DMS79 (cell line): ENCODE results near the gene RDM1.
"Not testable (repeated sequence)": the region's sequence is repeated elsewhere in the genome, so short reads cannot be mapped to it uniquely, and the experiment has no call there.

Experiments
- DNase-seq: peaks from one replicate; lab custom pipeline; 2025; lab: John Stamatoyannopoulos, UW

RDM1 gene, protein sequence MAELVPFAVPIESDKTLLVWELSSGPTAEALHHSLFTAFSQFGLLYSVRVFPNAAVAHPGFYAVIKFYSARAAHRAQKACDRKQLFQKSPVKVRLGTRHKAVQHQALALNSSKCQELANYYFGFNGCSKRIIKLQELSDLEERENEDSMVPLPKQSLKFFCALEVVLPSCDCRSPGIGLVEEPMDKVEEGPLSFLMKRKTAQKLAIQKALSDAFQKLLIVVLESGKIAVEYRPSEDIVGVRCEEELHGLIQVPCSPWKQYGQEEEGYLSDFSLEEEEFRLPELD

DNA sequence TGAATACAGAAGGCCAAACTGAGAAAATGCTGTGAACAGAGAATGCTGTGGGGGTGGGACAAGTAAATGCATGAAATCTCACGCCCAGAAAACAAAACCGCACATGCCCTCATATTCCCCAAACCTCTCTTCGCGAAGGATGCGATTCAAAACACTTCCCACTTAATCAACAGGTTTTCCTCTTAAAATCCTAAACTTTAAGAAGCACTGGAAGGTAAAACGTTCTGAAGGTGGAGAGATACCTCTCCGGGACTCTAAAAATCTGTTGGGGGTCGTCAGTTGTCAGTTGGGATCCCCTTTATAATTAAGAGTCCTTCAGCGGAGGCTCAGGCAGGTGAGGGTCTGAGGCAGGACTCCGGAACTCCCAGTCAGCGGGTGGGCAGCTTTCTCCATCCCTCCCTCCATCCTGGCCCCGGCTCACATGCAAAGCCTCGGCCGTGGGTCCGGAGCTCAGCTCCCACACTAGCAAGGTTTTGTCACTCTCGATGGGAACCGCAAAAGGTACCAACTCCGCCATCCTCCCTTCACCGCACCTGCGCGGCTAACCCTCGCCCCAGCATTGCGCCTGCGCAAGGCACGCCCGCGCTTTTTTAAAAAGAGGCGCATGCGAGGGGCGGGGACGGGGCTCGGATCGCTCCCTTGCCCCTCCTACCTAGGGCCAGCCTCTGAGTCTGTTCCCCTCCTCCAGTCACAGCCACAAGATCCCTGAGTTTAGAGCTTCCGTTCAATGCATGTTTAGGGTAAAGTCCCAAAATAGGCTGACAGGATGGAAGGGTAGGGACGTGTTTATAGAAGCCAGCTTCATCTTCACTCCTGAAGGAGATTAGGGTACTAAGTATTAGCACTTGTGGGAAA is at the start of gene RDM1:
TSS of gene RDM1 (minus strand) at position 563 of the 855 bp plus-strand sequence. CDS start at position 517, 46 bp downstream.
- peak; percentile 66 for DNase-seq

DNA sequence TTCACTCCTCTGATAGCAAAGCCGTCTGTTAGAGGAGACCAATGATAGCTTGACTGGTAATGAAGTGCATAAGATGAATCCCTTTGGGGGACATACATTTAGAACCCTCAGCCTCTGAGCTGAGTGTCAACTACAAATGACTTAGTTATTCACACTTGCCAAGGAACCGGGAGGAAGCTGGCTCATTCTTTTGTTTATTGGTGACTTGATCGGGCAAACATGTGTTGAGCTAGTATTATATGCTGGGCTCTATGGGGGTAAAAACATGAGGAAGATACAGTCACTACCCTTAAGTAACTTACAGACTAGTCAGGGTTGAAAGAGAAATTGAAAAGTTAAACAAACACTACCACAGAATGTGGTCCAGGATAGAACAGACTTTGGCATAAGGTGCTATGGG is 47.8 kb upstream of the RDM1 start:
- no peak for DNase-seq

DNA sequence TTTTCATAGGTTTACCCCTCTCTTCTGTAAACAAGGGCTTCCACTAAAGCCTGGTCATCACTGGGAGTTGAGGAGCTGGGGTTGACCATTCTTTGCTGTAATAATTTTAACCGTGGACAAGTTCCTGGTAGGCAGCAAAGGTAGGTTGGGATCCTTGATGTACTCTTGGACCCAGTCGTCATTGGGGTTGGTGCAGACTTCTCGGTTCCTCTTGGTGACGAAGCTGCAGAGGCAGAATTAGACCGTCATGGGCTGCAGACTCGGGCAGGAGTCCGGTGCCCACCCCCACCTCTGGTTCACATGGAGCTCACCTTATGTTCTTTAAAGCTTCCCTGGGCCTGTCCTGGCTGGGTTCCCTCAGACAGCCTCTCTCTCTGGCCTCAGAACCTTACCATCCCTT is 46.9 kb upstream of the RDM1 start:
- DNase-seq: no peak

DNA sequence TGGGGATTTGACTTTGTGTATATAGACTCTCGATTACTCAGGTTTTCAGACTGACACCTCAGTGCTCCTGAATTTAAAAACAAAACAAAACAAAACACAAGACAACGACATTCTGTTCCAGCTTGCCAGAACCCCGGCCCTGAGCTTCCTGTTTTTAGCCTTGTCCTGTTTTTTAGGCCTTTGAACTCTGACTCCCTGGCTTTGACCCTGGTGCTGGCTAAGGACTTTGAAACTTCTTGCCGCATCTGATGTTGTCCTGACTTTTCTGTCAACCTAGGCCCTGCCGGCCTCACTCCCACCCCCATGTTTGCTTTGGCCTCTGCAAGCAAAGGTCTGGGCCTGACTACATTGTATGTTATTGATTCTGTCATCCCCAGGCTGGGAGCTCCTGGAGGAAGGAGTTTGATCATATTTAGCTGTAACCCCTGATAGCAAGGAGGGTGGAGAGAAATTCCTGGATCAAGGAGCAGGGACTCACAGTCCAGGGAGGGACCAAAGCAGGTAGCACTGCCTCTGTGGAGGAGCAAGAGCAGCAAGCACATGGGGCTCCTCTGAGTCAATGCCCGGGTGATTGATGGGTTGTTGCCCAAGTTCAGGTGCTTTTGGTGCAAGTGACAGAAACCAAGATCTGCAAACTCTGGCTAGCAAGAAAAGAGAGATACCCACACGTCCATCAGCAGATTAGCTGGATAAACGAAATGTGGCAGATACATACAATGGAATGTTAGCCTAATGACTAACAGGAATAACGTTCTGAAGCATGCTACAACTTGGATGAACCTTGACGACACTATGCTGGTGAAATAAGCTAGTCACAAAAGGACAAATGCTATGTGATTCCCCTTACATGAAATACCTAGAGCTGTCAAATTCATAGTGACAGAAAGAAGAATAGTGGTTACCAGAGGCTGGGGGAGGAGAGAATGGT is 43.0 kb upstream of the RDM1 start:
- no peak for DNase-seq

DNA sequence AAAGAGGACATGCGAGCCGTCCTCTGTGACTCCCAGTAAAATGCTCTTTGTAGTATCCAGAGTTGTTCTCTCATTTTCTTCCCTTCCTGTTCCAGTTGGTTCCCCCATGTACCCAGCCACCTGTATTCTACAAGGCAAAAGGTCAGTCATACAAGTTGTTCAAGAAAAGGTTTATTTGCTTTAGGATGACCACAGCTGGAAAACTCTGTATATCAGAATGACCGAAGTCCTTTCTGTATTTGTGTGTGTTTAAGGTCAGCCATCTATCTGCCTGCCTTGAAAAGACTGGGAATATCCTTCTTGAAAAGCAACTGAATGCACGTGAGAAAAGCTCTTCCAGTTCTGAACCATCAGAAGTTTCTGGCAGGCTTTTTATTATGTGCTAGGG is 42.4 kb upstream of the RDM1 start:
- DNase-seq: no peak

DNA sequence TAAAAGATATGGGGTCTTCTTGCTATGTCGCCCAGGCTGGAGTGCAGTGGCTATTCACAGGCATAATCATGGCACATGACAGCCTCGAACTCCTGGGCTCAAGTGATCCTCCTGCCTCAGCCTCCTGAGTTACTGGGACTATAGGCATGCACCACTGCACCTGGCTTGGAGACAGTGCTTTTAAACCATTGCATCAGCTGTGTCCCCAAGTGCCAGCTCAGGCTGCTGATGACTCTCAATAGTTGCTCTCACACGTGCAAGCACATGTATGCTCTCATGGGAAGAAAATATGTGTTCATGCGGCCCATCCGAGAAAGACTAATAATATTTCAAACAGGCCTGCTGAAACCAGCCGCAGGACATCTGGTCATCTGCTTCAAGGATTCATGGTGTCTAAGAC is 42.0 kb upstream of the RDM1 start:
- DNase-seq: no peak

DNA sequence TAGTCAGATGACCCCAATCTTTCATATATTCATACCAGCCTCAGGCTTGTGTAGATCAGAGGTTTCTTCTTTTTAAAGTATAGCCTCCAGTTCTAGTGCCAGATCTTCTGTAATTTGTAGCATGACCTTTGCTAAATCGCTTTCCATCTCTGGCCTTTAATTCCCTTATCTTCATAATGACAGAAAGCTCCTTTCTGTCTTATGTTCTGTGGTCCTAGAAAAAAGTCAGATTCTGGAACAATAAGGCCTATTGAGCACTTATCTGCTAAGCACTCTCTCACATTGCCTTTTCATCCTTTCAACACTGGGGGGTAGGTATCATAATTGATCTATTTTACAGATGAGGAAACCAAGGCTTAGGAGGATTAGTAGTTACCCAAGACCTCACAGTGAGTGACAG is 41.5 kb upstream of the RDM1 start:
- DNase-seq: no peak

DNA sequence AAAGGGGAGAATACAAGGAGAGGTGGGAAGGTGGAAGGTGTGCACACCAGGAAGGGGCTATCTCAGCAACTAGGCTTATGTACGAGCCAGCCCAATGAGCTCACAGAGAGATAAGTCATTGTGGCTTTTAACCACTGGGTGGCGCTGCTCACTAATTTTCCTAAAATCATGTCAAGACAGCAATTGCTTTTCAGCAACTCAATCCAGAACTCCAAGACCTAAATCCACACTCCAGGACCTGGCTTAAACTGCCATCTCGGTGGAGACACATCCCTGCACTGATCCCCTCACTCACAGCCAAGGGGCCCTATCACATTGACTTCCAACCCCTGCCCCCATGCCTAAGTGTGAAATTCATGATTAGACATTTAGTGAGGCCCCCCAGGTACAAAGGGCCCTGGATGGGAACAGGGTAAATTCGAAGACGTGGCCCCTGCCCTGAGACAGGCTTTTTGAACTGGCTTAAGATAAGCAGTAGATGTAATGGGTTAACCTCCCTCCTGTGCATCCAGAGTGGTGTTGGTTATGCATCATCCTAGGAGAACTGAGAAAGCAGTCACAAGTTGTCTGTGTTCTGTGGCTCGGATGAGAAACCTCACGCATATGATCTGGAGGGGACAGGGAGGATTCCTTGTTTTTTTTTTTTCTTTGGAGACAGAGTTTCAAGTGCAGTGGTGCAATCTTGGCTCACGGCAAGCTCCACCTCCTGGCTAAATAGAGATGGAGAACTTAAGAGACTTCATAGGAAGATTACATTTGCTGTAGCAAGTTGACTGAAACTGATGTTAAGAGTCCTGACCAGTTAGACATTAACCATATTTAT is 39.2 kb upstream of the RDM1 start:
- peak; percentile 27 for DNase-seq

DNA sequence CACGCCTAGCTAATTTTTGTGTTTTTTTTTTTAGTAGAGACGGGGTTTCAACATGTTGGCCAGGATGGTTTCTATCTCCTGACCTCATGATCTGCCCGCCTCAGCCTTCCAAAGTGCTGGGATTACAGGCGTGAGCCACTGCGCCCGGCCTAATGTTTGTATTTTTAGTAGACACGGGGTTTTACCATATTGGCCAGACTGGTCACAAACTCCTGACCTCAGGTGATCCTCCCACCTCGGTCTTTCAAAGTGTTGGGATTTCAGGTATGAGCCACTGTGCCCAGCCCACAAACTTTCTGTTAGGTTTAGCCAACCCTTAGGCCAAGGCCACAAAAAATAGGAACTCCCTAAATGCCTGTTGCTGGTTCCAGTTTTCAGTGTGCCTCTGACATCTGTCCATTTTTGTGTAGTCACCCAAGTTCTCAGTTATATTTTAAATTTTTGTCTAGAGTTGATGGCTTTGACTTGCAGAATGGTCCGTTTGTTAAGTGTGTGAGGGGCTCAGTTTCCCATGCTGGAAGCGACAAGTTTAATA is 38.0 kb upstream of the RDM1 start:
- no peak for DNase-seq

DNA sequence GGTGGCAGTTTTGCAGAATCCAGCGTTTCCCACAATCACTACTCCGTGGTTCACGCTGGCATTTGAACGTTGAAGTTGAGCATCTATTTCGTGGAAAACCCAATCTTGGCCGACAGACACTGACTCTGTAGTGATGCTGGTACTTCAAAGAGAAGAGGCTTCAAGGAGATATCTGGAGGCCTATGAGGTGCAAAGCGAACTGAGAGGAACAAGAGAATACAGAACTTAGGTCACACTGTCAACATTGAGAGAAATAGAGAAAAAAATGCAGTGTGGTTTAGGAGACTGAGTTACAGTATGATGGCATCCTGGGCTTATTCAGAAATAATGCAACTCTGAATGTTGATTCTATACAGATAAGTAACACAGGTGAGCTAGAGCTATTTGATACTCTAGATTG is 34.7 kb upstream of the RDM1 start:
- no peak for DNase-seq

DNA sequence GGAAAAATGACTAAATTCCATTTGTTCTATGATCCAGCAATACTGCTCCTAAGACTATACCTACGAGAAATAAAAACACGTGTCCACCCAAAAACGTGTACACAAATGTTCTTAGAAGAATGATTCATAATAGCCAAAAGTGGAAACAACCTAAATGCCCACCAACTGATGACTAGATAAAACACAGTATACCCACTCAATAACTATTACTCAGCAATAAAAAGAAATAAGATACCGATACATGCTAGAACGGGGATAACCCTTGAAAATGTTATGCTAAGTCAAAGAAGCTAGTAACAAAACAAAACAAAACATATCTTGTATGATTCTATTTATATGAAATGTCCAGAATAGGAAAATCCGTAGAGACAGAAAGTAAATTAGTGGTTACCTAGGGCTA is 33.1 kb upstream of the RDM1 start:
- no peak for DNase-seq

DNA sequence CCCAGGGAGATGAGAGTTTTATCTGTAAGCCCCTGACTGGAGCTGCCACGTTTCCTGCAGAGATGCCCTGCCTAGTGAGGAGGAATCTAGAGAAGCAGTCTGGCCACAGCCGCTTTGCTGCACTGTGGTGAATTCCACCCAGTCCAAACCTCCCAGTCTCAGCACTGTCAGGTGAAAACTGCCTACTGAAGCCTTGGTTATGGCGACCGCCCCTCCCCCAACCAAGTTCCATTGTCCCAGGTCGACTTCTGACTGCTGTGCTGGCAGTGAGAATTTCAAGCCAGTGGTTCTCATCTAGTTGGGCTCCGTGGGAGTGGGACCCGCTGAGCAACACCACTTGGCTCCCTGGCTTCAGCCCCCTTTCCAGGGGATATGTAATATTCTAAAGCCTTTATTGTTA is 23.1 kb upstream of the RDM1 start:
- DNase-seq: no peak

DNA sequence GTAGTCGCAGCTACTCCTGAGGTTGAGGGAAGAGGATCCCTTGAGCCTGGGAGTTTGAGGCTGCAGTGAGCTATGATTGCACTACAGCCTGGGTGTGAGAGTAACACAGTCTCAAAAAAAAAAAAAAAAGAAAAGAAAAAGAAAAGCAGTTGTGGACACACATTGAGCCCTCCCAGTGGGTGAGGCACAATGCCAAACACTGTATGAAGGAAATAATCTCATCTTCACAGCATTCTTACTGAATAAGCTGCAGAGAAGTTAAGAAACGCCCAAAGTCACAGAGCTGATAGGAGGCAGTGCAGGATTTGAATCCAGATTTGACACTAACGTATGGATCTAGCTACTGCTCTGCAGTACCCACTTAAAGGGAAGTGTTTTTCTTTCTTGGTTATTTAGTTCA is 18.8 kb upstream of the RDM1 start:
- no peak for DNase-seq

DNA sequence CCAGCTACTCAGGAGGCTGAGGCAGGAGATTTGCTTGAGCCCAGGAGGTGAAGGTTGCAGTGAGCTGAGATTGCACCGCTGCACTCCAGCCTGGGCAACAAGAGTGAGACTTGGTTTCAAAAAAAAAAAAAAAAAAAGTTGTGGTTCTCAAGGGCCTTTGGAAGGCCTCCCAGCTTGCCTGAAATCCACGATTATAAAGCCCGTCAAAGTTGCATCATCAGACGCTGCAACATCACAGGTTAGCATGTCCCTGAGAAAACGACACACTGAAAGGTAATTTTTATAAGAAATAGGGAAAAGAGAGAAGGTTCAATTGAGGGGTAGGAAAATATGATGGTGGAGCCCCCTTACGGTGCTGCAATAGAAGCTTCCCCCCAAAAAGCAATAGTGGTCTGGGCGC is 17.5 kb upstream of the RDM1 start:
- DNase-seq: no peak

DNA sequence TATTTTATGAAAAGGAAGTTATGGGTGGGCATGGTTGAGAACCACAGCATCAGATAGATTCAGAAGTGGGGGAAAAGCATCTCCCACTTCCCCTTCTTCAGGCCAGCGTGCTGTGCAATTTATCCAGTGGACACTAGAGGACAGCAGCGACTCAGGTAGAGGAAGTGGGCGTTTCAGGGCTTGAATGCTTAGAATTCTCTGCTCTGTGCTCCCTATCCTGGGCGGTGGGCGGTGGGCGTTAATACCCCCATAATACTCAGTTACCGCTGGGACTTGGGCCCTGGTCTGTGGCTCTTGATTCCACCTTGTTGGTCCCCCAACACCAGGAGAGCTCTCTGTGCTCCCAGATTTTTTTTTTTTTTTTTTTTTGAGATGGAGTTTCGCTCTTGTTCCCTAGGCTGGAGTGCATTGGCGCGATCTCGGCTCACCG is 16.6 kb upstream of the RDM1 start:
- DNase-seq: peak; percentile 56

DNA sequence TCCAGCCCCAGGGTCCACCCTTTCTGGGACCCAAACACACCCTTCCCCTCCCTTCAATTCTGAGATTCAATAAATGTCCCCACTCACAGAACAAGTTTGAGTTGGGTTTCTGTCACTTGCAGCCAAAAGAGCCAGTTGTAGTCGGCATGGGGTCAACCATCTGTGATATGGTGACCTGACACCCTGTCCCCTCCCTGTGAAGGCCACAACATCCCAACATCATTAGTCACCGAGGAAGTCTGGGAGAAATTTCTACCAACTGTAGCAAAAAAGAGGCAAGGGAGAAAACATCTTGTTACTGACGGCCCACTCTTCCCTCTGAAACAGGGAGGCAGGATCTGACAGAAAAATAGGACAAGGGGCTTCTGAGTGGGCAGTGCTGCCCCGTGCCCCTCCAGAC is 13.6 kb upstream of the RDM1 start:
- no peak for DNase-seq

DNA sequence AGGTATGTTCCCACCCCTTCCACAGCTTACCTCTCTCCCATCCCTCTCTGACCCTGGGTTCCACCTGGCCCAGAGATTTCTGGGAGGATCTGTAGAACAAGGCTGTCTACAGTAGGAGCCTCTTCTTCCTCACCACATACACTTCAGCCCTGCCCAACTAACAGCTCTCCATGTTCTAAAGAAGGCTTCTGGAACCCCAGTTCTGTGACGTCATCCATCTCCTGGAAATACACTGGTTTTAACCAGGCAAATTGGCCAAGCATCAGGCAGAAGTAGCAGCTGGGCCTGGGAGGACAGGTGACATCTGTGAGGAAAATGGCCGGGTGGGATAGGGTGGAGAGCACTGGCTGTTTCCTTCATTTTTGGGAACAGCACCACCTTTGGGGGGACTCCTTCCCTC is 13.0 kb upstream of the RDM1 start, which contains the start of gene LYZL6:
TSS of gene LYZL6 (minus strand) at position 177 of the 400 bp plus-strand sequence. CDS start 4,357 bp downstream, outside the sequence.
- DNase-seq: no peak

DNA sequence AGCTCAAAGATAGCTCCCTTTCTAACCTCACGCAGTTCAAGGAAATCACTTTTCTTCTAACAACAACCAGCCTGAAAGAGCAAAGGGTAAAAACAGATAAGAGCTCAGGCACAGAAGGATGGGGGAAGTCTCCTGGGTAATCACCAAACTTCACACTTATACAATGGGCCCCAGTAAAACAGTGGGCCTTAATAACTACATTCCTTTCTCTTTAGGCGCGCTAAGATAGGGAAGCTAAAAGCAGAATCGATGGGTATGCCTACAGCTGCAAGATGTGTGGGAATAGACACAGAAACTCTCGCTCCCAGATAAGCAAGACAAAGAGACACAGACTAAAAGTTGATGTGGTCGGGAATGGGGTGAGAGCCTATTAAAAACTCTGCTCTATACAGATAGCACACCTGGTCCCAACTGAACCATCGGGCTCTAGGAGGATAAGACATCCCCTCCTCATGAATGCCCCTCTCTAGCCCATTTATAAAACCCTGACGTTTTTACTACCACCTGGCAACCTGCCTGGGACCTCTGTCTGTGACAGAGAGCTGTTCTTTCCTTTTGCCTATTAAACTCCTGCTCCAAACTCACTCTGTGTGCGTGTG is 12.1 kb upstream of the RDM1 start:
- DNase-seq: no peak

DNA sequence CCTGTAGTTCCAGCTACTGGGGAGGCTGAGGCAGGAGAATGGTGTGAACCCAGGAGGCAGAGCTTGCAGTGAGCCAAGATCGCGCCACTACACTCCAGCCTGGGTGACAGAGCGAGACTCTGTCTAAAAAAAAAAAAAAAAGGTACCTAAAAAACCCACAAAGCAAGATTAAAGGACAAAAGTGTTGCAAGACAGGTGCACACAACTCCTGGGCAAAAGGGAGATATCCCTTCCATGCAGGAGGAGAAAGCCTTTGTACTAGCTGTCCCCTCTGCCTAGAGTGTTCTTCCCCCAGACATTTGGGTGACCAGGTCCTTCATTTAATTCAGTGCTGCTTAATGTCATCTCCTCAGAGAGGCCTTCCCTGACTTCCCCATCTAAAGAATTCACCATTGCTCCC is 7.9 kb upstream of the RDM1 start:
- DNase-seq: not testable (repeated sequence)

DNA sequence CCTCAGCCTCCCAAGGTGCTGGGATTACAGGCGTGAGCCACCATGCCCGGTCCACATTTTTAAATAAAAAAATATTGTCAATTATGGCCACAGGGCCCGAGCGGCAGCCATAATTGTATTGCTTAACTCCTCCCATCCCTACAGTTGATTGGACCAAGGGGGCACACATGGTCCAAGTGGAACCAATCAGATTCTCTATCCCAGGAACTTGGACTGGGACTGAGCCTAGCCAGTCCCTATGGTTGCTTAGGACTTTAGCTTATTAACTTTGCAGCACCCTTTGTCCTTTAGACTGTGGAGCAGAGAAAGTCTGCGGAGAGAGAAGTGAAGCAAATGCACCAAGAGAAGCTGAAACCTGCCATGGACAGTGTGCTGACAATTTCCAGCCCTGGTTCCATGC is 5.5 kb upstream of the RDM1 start:
- no peak for DNase-seq

DNA sequence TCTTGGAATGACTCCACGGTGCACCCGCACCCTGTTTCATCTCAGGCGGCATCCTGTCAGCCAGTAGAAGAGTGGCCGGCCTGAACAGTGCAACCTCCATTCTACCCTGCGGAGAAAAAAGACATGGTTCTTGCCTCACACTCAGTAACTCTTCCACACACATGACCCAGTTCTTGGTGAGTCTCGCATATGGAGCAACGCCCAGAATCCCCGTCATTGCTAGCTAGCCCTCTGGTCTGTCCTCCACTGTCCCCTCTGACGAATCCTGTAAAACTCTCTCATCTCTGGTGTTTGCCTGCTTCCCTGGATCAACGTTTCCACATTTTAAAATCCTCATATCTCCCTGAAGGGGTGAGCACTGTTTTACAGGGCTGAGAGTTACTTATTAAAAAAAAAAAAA is 4.2 kb upstream of the RDM1 start:
- DNase-seq: no peak
